GM18508 (cell line): ENCODE results near the gene DNASE2B.

Experiments
- ATAC-seq: cut with Tn5 transposase; IDR thresholded peaks from one replicate; pipeline ENCODE4 v1.9.1; 2021; ENCODE audit warnings: moderate number of reproducible peaks; ENCODE audit not compliant: insufficient read depth, unreplicated experiment

Gene DNASE2B

DNA sequence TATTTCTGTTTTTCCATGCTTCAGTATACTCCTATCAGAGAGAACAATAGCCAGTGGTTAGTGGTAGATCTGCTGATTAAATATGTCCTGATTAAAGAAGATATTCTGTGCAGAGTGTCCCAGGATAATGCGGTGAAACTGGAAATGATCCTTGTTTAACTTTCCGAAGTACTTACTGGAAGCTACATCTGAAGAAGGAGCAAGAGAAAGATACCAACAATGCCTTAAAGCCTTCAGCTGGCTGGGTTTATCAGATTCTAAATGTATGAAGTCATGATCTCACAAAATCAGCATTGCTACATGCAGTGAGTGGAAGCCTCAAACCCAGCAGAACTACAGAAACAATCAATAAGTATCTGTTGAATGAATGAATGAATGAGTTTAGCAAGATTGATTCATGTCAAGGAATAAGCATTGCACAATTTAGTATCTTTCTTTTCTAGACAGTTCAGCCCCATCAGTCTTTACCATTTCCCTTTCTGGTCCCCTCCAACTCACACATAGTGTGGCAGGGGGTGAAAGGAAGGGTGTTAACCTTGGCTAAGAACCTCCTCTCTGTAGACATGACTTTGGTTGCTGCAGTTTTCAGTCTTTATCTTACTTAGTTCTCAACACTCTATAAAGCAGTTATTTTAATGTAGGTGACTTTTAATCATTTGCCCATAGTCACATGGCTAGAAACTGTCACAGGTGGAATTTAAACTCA lies 24.7 kb upstream of the DNASE2B start:
- ATAC-seq: no peak

GRCh38 chr1:84374991-84375696 lies 23.1 kb upstream of the DNASE2B start:
- no peak for ATAC-seq

DNA sequence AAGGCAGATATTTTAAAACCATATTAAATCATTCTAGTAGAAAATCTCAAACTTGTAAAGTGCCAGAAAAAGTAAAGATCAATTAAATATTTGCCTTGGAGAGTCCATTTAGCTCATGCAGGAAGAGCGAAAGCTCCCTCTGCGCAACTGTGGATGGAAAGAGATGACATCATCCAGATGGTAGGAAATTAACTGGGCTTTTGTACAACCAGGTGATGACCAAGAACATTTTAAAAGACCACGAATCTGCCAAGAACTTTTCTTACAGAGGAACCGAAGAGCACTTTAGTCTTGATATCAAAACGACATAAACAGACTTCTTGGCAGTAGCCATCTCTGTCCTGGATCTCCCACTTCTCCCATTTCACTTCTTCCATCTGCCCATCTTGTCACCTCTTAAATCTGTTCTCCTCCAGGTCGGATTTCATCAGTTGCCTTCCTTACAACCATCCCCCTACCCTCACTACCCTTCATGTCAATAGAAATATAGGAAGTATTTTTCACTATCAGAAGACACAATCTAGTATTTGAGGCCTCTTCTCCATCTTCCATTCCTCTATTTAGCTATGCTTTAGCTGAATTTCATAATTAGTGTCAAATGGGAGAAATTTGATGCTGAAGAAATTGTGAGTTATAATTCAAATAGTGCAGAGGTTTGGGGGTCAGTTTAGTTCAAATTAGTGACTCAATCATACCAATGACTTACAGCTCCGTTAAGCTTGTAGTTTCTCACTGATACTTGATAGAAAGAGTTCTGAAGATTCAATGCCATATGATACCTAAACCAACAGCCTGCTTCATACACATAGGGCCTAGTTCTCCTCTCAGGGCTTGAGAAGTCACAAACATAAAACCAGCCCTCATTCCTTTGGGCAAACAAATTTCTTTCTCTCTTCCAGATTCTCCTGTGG lies 22.0 kb upstream of the DNASE2B start:
- ATAC-seq: no peak

DNA sequence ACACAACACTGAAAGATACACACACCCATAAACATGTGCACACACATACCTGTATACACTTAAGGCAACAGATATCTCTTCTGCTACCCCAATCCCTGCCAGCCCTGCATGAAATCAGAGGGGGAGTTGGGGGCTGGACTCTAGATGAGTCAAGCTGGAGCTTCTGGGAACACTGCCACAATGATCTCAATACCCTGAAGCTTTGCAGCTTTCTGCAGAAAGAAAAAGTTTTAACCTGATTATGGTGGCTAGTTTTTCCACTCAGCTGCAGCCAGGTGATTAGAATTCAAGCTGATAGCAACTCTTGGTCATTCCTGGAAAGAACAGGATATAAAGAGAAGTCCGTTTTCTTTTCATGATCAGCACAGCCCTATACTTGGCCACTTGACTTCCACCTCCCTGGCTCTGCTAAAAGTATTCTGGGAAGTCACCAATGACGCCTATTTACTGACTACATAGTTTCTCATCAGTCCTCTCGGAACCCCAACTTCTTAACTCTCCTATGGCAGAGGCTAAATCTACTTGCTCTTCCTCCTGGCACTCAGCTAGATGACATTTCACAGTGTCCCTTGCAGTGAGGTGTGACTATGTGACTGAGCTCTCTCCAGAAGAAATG lies 20.7 kb upstream of the DNASE2B start:
- no peak for ATAC-seq

DNA sequence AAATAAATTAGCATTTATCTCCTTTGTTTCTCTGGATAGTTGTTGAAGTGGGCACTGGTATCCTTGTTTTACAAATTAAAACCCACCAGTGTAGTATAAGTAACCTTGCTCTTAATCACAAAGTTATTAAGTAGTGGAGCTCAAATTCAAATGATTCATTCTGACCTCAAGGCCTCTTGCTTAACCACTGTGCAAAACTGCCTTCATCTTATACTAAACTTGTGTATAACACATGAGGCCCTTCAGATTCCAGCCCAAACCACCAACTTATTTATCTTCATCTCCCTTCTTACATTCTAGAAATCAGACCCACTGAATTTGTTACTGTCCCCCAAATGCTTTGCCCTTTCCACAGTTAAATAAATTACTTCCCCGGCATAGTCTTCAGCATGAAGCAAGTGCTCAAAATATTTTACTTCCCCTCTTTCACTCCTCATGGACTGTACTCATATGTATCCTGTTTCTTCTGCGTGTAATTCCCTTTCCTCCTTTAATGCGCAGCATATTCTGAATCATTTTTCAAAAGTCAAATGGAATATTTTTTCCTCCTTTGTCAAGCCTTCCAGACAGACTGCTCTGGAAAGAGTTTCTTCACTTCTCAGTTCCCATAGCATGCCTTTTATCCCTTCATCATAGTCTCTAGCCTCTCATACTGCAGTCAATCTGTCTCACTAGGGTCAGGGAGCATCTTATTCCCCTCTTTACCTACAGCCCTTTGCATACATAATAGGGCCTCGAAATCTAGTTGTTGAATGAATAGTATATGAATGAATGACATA lies 19.0 kb upstream of the DNASE2B start:
- ATAC-seq: no peak

DNA sequence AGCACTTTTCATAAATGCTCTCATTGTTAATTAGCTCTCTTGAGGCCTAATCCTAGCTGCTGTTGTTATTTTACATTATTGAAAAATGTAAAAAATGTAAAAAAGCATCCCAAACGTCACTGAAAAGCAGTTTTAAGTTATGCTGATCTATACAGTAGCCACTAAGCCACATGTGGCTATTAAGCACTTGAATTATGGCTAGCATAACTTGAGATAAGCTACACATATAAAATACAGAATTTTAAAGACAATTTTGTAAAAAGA lies 18.4 kb upstream of the DNASE2B start:
- no peak for ATAC-seq

DNA sequence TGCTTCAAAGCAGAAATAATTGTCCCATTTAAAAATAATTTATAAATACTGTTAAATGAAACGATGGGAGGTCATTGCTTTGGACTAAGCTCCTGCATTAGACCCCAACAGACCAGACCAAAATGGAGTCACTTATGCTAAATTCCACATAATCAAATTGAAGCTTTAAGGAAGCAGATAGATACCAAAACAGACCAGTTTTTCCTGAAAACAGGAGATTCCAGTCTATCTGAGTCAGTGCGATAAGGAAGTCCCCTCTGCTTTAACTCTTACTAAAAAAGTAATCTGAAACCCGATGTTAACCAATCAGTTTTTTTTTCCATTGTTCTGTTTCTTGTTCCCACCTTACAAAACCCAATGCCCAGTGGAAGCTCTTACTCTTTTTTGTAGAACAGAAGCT lies 16.2 kb upstream of the DNASE2B start:
- no peak for ATAC-seq

DNA sequence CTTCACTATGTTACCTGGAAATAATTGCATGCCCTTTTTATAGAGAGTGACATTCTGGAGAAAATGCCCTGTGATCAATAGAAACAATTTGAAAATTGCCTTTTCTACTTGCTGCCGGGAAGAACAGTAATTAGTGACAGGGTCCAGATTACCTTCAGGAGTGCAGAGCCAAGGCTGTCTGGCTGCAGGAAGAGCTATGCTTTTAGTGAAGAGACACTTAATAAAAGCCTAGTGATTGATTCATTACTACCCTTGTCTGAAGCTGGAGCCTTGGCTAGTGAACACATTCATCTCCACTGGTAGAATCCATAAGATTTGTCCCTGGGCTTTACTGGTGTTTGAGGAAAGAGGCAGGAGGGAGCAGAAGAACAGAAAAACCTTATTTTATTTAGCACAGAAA lies 12.9 kb upstream of the DNASE2B start:
- no peak for ATAC-seq

DNA sequence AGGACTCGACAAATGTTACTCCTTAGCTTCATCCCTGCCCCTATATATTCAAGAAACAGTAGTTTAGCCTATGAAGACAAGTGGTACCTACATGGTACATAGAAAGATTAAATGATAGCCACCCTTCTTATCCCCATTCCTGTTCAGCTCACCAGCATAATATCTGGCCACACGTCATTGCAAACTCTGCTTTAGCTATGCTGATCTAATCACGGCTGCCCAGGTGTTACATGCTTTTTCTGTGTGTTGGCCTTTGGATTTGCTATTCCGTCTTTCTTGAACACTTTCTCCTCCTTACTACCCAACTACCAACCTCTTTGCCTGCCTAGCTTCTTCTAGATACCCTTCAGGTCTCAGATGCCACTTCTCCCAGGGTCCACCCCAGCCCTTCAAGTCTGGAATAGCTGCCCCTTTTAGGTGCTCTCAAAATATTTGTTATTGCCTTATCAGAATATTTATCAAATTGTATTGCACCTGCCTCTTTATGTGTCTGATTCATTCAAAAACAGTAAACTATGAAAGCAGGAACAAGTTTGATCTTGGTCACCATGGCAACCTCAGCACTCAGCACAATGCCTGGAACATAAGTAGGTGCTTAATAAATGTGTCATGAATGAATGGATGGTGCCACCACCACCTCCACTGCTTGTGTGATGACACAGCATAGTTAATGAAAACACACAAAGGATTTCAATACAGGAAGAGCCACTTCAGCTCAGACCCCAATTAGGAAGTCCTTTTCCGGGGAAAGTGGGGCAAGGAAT lies 11.4 kb upstream of the DNASE2B start:
- no peak for ATAC-seq

GRCh38 chr1:84387480-84388163 lies 10.7 kb upstream of the DNASE2B start:
- no peak for ATAC-seq

GRCh38 chr1:84390226-84390625 lies 8.1 kb upstream of the DNASE2B start:
- ATAC-seq: no peak

DNA sequence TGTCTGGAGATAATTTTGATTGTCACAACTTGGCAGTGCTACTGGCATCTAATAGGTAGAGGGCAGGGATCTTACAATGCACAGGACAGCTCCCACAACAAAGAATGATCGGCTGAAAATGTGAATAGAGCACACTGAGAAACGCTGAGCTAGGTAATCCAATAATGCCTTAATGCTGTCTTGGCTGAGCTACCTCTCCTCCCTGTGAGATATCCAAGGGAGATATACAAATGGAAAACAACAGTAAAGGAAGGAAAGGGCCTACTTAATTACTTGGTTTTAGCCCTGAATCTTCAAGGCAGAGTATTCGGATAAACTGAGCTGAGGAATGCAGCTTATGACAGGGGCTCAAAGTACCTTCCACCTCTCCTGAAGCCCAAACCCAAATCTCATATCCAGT lies 2.9 kb downstream of the DNASE2B start:
- ATAC-seq: no peak

- ATAC-seq: no peak
Observed at GRCh38 chr1:84402060-84402459, 3.8 kb downstream of the DNASE2B start.

- no peak for ATAC-seq
Observed at GRCh38 chr1:84402501-84402900, 4.2 kb downstream of the DNASE2B start.

DNA sequence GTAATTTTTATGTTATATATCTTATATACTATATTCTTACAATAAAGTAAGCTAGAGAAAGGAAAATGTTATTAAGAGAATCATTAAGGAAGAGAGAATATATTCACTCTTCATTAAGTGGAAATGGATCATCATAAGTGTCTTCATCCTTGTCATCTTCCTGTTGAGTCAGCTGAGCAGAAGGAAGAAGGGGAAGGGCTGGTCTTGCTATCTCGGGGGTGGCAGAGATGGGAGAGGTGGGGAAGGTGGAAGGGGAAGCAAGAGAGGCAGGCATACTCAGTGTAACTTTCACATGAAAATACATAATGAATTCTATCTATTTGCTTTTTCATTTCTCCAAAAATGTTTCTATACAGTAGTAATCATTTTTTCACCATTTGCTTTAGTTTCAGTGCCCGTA lies 5.1 kb downstream of the DNASE2B start:
- no peak for ATAC-seq

DNA sequence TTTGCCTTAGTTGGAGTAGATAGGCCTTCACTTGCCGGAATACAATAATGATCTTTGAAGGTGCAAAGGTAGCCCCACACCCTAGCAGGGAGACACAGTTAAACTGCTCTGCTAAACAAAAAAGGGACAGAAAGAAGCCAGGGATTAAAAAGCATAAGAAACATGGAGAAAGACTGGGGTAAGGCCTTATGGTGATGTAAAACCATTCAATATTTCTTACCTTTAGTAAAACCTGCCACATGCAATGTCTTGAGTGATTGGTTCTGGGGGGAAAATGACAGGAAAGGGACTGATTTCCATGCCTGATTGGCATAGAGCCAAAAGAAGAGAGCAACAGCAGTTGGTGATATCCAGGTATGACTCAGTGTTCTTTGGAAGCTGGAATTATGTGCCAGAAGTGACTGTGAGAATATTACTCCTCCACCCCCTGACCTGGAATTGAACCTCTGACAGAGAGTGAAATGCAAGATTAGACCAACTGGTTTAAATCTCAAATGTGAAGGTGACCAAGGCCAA lies 8.1 kb downstream of the DNASE2B start:
- ATAC-seq: no peak

GRCh38 chr1:84407524-84407923 lies 9.2 kb downstream of the DNASE2B start:
- ATAC-seq: no peak

GRCh38 chr1:84407958-84408422 lies 9.7 kb downstream of the DNASE2B start:
- ATAC-seq: no peak

GRCh38 chr1:84409888-84410287 lies 11.6 kb downstream of the DNASE2B start:
- ATAC-seq: no peak
